GM20000 (cell line): Measurements from ENCODE around the gene LEKR1.

Experiments used
- DNase-seq: peaks from one replicate; pipeline ENCODE4 v3.0.0; 2012; ENCODE audit warnings: low spot score
- CTCF ChIP-seq: IDR thresholded peaks from 2 replicates; pipeline ENCODE4 v1.5.1; 2012; ENCODE audit warnings: mild to moderate bottlenecking, control low read depth; ENCODE audit errors: extremely low read depth, missing control alignments

Gene LEKR1

GRCh38 chr3:157063469-157063868 lies 237.3 kb downstream of the LEKR1 start:
- no peak for TF ChIP-seq CTCF
- no peak for DNase-seq

GRCh38 chr3:157063926-157064325 lies 237.8 kb downstream of the LEKR1 start:
- DNase-seq = no peak
- no peak for TF ChIP-seq CTCF

- no peak for TF ChIP-seq CTCF
- no peak for DNase-seq
Measured at GRCh38 chr3:157064402-157064801, 238.2 kb downstream of the LEKR1 start.

GRCh38 chr3:157065201-157065600 lies 239.0 kb downstream of the LEKR1 start:
- no peak for DNase-seq
- no peak for TF ChIP-seq CTCF

- DNase-seq = no peak
- TF ChIP-seq CTCF = no peak
Measured at GRCh38 chr3:157066335-157067098, 240.4 kb downstream of the LEKR1 start.

GRCh38 chr3:157067114-157067513 lies 241.0 kb downstream of the LEKR1 start:
- no peak for TF ChIP-seq CTCF
- DNase-seq = no peak

GRCh38 chr3:157069406-157069805 lies 243.3 kb downstream of the LEKR1 start:
- TF ChIP-seq CTCF = no peak
- DNase-seq = no peak
